Hepatocyte (in vitro differentiated cells): Measurements from ENCODE around the gene FOLR2. TPM values are rescaled to one million over a fixed set of nuclear protein-coding genes. Genes with fewer than 3 reads are reported as not detected.
A peak's percentile ranks its signal among the peaks of the same experiment; 100 is the strongest.

Source experiments
- DNase-seq: peaks from one replicate; pipeline ENCODE4 v3.0.0-alpha.2; 2016; ENCODE audit warnings: low spot score
- H2AFZ ChIP-seq: fragments of 200-600 bp; sonication (generic); 2 replicates; pipeline ENCODE4 v1.6.0; 2016; ENCODE audit warnings: antibody characterized with exemption, mild to moderate bottlenecking
- H3K27ac ChIP-seq: fragments of 200-600 bp; sonication (generic); 2 replicates; pipeline ENCODE4 v1.5.1; 2016; ENCODE audit warnings: mild to moderate bottlenecking
- H3K27me3 ChIP-seq: fragments of 200-600 bp; sonication (generic); 2 replicates; pipeline ENCODE4 v1.6.1; 2016
- H3K36me3 ChIP-seq: fragments of 200-600 bp; sonication (generic); replicated peaks from 2 replicates; pipeline ENCODE4 v1.5.1; 2016; ENCODE audit warnings: low read depth; ENCODE audit not compliant: insufficient read depth
- H3K4me1 ChIP-seq: fragments of 200-600 bp; sonication (generic); 2 replicates; pipeline ENCODE4 v1.5.1; 2016; ENCODE audit warnings: mild to moderate bottlenecking, moderate library complexity; ENCODE audit not compliant: insufficient read depth
- H3K4me2 ChIP-seq: fragments of 200-600 bp; sonication (generic); 2 replicates; pipeline ENCODE4 v1.6.0; 2016
- H3K4me3 ChIP-seq: fragments of 200-600 bp; sonication (generic); 2 replicates; pipeline ENCODE4 v1.5.1; 2016; ENCODE audit warnings: mild to moderate bottlenecking
- H3K79me2 ChIP-seq: fragments of 200-600 bp; sonication (generic); 2 replicates; pipeline ENCODE4 v1.6.0; 2017; ENCODE audit warnings: mild to moderate bottlenecking
- H3K9me2 ChIP-seq: fragments of 200-600 bp; sonication (generic); replicated peaks from 2 replicates; pipeline ENCODE4 v1.6.0; 2017; ENCODE audit warnings: mild to moderate bottlenecking; ENCODE audit not compliant: insufficient read depth
- H3K9me3 ChIP-seq: fragments of 200-600 bp; sonication (generic); 2 replicates; pipeline ENCODE4 v1.5.1; 2016; ENCODE audit warnings: low read depth, mild to moderate bottlenecking
- H4K20me1 ChIP-seq: fragments of 200-600 bp; sonication (generic); 2 replicates; pipeline ENCODE4 v1.6.0; 2016; ENCODE audit warnings: mild to moderate bottlenecking; ENCODE audit not compliant: insufficient read depth, poor library complexity, severe bottlenecking
- CTCF ChIP-seq: fragments of 200-600 bp; sonication (generic); IDR thresholded peaks from 2 replicates; pipeline ENCODE4 v1.5.1; 2016; ENCODE audit warnings: antibody characterized with exemption, mild to moderate bottlenecking; ENCODE audit not compliant: poor library complexity
- EZH2 ChIP-seq: fragments of 200-600 bp; sonication (generic); IDR thresholded peaks from 2 replicates; pipeline ENCODE4 v1.6.1; 2016; ENCODE audit warnings: antibody characterized with exemption, mild to moderate bottlenecking, borderline replicate concordance
- EZH2phosphoT487 ChIP-seq: fragments of 200-600 bp; sonication (generic); IDR thresholded peaks from one replicate; pipeline ENCODE4 v1.6.1; 2018; ENCODE audit warnings: antibody characterized with exemption, mild to moderate bottlenecking, low read depth, moderate library complexity; ENCODE audit not compliant: unreplicated experiment, severe bottlenecking
- WGBS: methylation state at CpG from one replicate; pipeline ENCODE4 v1.1.6; 2016; ENCODE audit warnings: low lambda C conversion rate; ENCODE audit errors: missing lambda C conversion rate; 5-methylcytosine and 5-hydroxymethylcytosine counted together
- polyA plus RNA-seq: library from polyadenylated mRNA; unstranded; fragments of >200 nt; fragmentation: Nextera tagmentation; extraction: Ambion mirVana; gene quantifications from 2 replicates; pipeline ENCODE4 v1.2.1, GENCODE V29; 2016
- total RNA-seq: library from RNA; depleted of rRNA; stranded (reverse); fragments of >200 nt; gene quantifications from 2 replicates; pipeline ENCODE4 v1.2.3, GENCODE V29; 2014

The FOLR2 gene
- total and polyA plus RNA-seq, 2 experiments from 2014 or later: 4.3 to 5.5 TPM

- WGBS: 82% methylated on average over 2 of the region's 2 CpGs
- H3K4me3 ChIP-seq: no peak overlapping the region
- H3K4me2 ChIP-seq: no peak overlapping the region
- no peaks in the 10 kb centered on the region for H3K9me2 ChIP-seq
- peaks cover 14% of the 10 kb centered on the region for H3K4me1 ChIP-seq
- TF ChIP-seq CTCF: no peak
- TF ChIP-seq EZH2phosphoT487: no peak
- TF ChIP-seq EZH2: no peak
- H3K27ac ChIP-seq: no peak overlapping the region
- peaks cover 13% of the 10 kb centered on the region for H4K20me1 ChIP-seq
- no peaks in the 10 kb centered on the region for H3K9me3 ChIP-seq
- DNase-seq: no peak
- H3K27me3 ChIP-seq: peaks cover 32% of the 10 kb centered on the region
- H3K79me2 ChIP-seq: no peaks in the 10 kb centered on the region
- no peak overlapping the region for H2AFZ ChIP-seq
- H3K36me3 ChIP-seq: no peaks in the 10 kb centered on the region
Observed at GRCh38 chr11:72236774-72237111, 20.1 kb downstream of the FOLR2 start.

GRCh38 chr11:72237112-72237931, 20.7 kb downstream of the FOLR2 start:
- Histone ChIP-seq H4K20me1 (peaks cover 13% of the 10 kb centered on the region), H3K27ac (no peak overlapping the region), H3K4me2 (no peak overlapping the region), H3K9me3 (no peaks in the 10 kb centered on the region), H3K9me2 (no peaks in the 10 kb centered on the region), H3K79me2 (no peaks in the 10 kb centered on the region), H3K27me3 (peaks cover 38% of the 10 kb centered on the region), H3K4me1 (peaks cover 14% of the 10 kb centered on the region), H3K4me3 (no peak overlapping the region), H3K36me3 (no peaks in the 10 kb centered on the region), H2AFZ (no peak overlapping the region)
- WGBS: 80% methylated on average over 19 of the region's 22 CpGs
- TF ChIP-seq EZH2phosphoT487: no peak
- TF ChIP-seq CTCF: no peak
- no peak for TF ChIP-seq EZH2
- DNase-seq: peak; percentile 23

- no peaks in the 10 kb centered on the region for H3K36me3 ChIP-seq
- no peaks in the 10 kb centered on the region for H3K9me3 ChIP-seq
- peaks cover 14% of the 10 kb centered on the region for H3K4me1 ChIP-seq
- peaks cover 13% of the 10 kb centered on the region for H4K20me1 ChIP-seq
- no peak overlapping the region for H2AFZ ChIP-seq
- TF ChIP-seq EZH2 (no peak), CTCF (peak; percentile 67), EZH2phosphoT487 (no peak)
- peak; percentile 82 for DNase-seq
- no peaks in the 10 kb centered on the region for H3K9me2 ChIP-seq
- H3K27me3 ChIP-seq: peaks cover 45% of the 10 kb centered on the region
- no peak overlapping the region for H3K4me2 ChIP-seq
- no peak overlapping the region for H3K4me3 ChIP-seq
- no peaks in the 10 kb centered on the region for H3K79me2 ChIP-seq
- H3K27ac ChIP-seq: no peak overlapping the region
- 61% methylated on average over 13 of the region's 16 CpGs for WGBS
Observed at GRCh38 chr11:72238040-72238450, 21.5 kb downstream of the FOLR2 start.
